Stimulated activated CD4-positive, alpha-beta T cell treated with anti-CD3 and anti-CD28 coated beads, Interleukin-1b, Interleukin-23, amount 100 ng/mL, for 1 hour (primary cell): Measurements from ENCODE around the gene TMEM123.
A peak's percentile ranks its signal among the peaks of the same experiment; 100 is the strongest.

ENCODE experiments used
- DNase-seq, 2 donors: peaks; one replicate each; pipeline ENCODE4 v3.0.0-alpha.2; 2020; ENCODE audit warnings: low read depth in 2 of 2

Gene TMEM123

GRCh38 chr11:102471474-102471873 is 18.9 kb upstream of the TMEM123 start:
- DNase-seq, result no peak

GRCh38 chr11:102470251-102470650 is 17.7 kb upstream of the TMEM123 start:
- DNase-seq, result no peak

GRCh38 chr11:102469196-102469821 is 16.7 kb upstream of the TMEM123 start:
- no peak for DNase-seq

- DNase-seq, result no peak
Measured at GRCh38 chr11:102468616-102469195, 16.1 kb upstream of the TMEM123 start.

GRCh38 chr11:102467853-102468580 is 15.5 kb upstream of the TMEM123 start:
- no peak for DNase-seq

- no peak for DNase-seq
Measured at GRCh38 chr11:102467080-102467708, 14.6 kb upstream of the TMEM123 start.

GRCh38 chr11:102465696-102466095 is 13.1 kb upstream of the TMEM123 start:
- no peak for DNase-seq

GRCh38 chr11:102464859-102465500 is 12.4 kb upstream of the TMEM123 start:
- DNase-seq, result no peak

- no peak for DNase-seq
Measured at GRCh38 chr11:102464037-102464436, 11.5 kb upstream of the TMEM123 start.

- DNase-seq, result no peak
Measured at GRCh38 chr11:102462610-102463009, 10.0 kb upstream of the TMEM123 start.

- no peak for DNase-seq
Measured at GRCh38 chr11:102459393-102459792, 6.8 kb upstream of the TMEM123 start.

- no peak for DNase-seq
Measured at GRCh38 chr11:102458548-102458947, 6.0 kb upstream of the TMEM123 start.

- no peak for DNase-seq
Measured at GRCh38 chr11:102457865-102458264, 5.3 kb upstream of the TMEM123 start.

GRCh38 chr11:102457056-102457677 is 4.6 kb upstream of the TMEM123 start:
- DNase-seq, result no peak

- no peak for DNase-seq
Measured at GRCh38 chr11:102456381-102456780, 3.8 kb upstream of the TMEM123 start.

GRCh38 chr11:102453921-102454320 is 1.4 kb upstream of the TMEM123 start:
- no peak for DNase-seq

- no peak for DNase-seq
Measured at GRCh38 chr11:102453302-102453695, 734 bp upstream of the TMEM123 start.

GRCh38 chr11:102451681-102452460 is 694 bp downstream of the TMEM123 start:
- DNase-seq, result peak; percentile 42 to 51

GRCh38 chr11:102451041-102451680 is 1.4 kb downstream of the TMEM123 start:
- DNase-seq, result no peak
